CD4-positive, alpha-beta T cell (primary cell): Measurements from ENCODE around the gene TDRD10. TPM values are rescaled to one million over a fixed set of nuclear protein-coding genes. Genes with fewer than 3 reads are reported as not detected.

ENCODE experiments used
- ATAC-seq: fragments of 200-7000 bp; cut with Tn5 transposase; one replicate; pipeline ENCODE4 v1.10.0; 2022; ENCODE audit warnings: mild to moderate bottlenecking; ENCODE audit not compliant: poor library complexity
- CTCF ChIA-PET: fragments of 350-600 bp; sonication (Branson Sonifier 250); formaldehyde crosslinking; loops from one replicate; lab custom pipeline; 2021; ENCODE audit warnings: antibody characterized with exemption, inconsistent platforms; lab: Charles Lee
- POLR2A ChIA-PET: fragments of 350-600 bp; sonication (Branson Sonifier 250); formaldehyde crosslinking; loops from one replicate; lab custom pipeline; 2021; ENCODE audit warnings: antibody characterized with exemption, inconsistent platforms; lab: Charles Lee
- DNase-seq, 14 experiments: peaks; one replicate each; pipeline ENCODE4 v3.0.0-alpha.2; 2013 to 2020; ENCODE audit warnings: mixed read lengths in 2 of 14
- H3K27ac ChIP-seq, 2 donors: one replicate each; pipeline versions ENCODE4 v1.5.1 to v1.7.0; 2013; ENCODE audit warnings: low read length in 2 of 2, low read depth in 1 of 2, mild to moderate bottlenecking in 1 of 2
- H3K27me3 ChIP-seq, 2 experiments: 1 replicate in 1 of 2; 2 replicates in 1 of 2; pipeline versions ENCODE4 v1.6.1 to v1.7.0; 2013; ENCODE audit warnings: low read length in 2 of 2, control low read depth in 1 of 2, mild to moderate bottlenecking in 1 of 2, moderate library complexity in 1 of 2; ENCODE audit not compliant: insufficient read depth in 2 of 2, control insufficient read depth in 1 of 2
- H3K36me3 ChIP-seq: one replicate; pipeline ENCODE4 v1.6.1; 2013; ENCODE audit warnings: low read length, control low read depth; ENCODE audit not compliant: insufficient read depth
- H3K4me1 ChIP-seq: one replicate; pipeline ENCODE4 v1.6.1; 2013; ENCODE audit warnings: low read length, control low read depth; ENCODE audit not compliant: insufficient read depth
- H3K4me3 ChIP-seq: one replicate; pipeline ENCODE4 v1.5.1; 2013; ENCODE audit warnings: mild to moderate bottlenecking, low read length, moderate library complexity
- H3K9me3 ChIP-seq, 2 experiments: 1 replicate in 1 of 2; 2 replicates in 1 of 2; pipeline versions ENCODE4 v1.6.1 to v1.7.0; 2013; ENCODE audit warnings: low read length in 2 of 2, mild to moderate bottlenecking in 2 of 2, control low read depth in 1 of 2, moderate library complexity in 1 of 2; ENCODE audit not compliant: control insufficient read depth in 1 of 2, insufficient read depth in 1 of 2
- H3K27ac Mint-ChIP-seq: one replicate; pipeline ENCODE4 v1.8.0; 2020; ENCODE audit warnings: mixed read lengths
- H3K27me3 Mint-ChIP-seq: one replicate; pipeline ENCODE4 v1.8.0; 2021; ENCODE audit warnings: mixed read lengths
- H3K36me3 Mint-ChIP-seq: one replicate; pipeline ENCODE4 v1.8.0; 2021; ENCODE audit warnings: low read depth, mixed read lengths
- H3K4me1 Mint-ChIP-seq: one replicate; pipeline ENCODE4 v1.8.0; 2021; ENCODE audit warnings: low read depth, mixed read lengths
- H3K4me3 Mint-ChIP-seq: one replicate; pipeline ENCODE4 v1.8.0; 2020; ENCODE audit warnings: mild to moderate bottlenecking, mixed read lengths
- H3K9me3 Mint-ChIP-seq: one replicate; pipeline ENCODE4 v1.8.0; 2020; ENCODE audit warnings: mixed read lengths
- CTCF ChIP-seq: fragments of 200-600 bp; IDR thresholded peaks from one replicate; pipeline ENCODE4 v1.8.0; 2022; ENCODE audit warnings: antibody characterized with exemption, mild to moderate bottlenecking
- intact Hi-C, 2 experiments: fragments of 100-400 bp; cut with DNase I in 1 of 2; cut with micrococcal nuclease in 1 of 2; formaldehyde crosslinking; loops; one replicate each; pipeline versions ENCODE4 v1.15.1 to v1.9.0; 2023 to 2025; cut with DNase I, micrococcal nuclease
- total RNA-seq, 174 experiments: library from RNA in 2 of 174; stranded (reverse) in 2 of 174; gene quantifications; one replicate each; pipeline ENCODE4 v1.2.3 and lab custom pipeline; 2021 to 2026

TDRD10 gene
- total RNA-seq, 2 experiments from 2014 or later, result not detected

GRCh38 chr1:154517661-154518060 is 15.6 kb downstream of the TDRD10 start:
- Mint-ChIP-seq H3K36me3 (no peaks in the 10 kb centered on the region), H3K4me3 (no peak overlapping the region), H3K27ac (no peak overlapping the region), H3K27me3 (peaks cover 19% of the 10 kb centered on the region), H3K4me1 (no peaks in the 10 kb centered on the region), H3K9me3 (no peaks in the 10 kb centered on the region)
- no peaks in the 10 kb centered on the region for H3K9me3 ChIP-seq
- H3K27ac ChIP-seq, result no peak overlapping the region
- DNase-seq (no peak), ATAC-seq (no peak)
- POLR2A ChIA-PET, result no interaction called here
- intact Hi-C loops, result no loop called here
- H3K4me1 ChIP-seq, result no peaks in the 10 kb centered on the region
- CTCF ChIA-PET, result no interaction called here
- no peak for TF ChIP-seq CTCF
- H3K36me3 ChIP-seq, result no peaks in the 10 kb centered on the region
- H3K27me3 ChIP-seq, result peaks cover 0 to 5% of the 10 kb centered on the region in 2 experiments
- no peak overlapping the region for H3K4me3 ChIP-seq

GRCh38 chr1:154519591-154519991 is 17.6 kb downstream of the TDRD10 start:
- Mint-ChIP-seq H3K9me3 (no peaks in the 10 kb centered on the region), H3K36me3 (no peaks in the 10 kb centered on the region), H3K4me3 (no peak overlapping the region), H3K27me3 (peaks cover 13% of the 10 kb centered on the region), H3K27ac (no peak overlapping the region), H3K4me1 (no peaks in the 10 kb centered on the region)
- ChIA-PET POLR2A (no interaction called here), CTCF (interaction anchor here (1.2 kb wide), 1 partner anchor 40 kb away, joined by 3 read pairs; no protein-coding TSS in a partner anchor)
- H3K36me3 ChIP-seq, result no peaks in the 10 kb centered on the region
- no peaks in the 10 kb centered on the region for H3K4me1 ChIP-seq
- DNase-seq, result no peak
- intact Hi-C loops, result no loop called here
- peaks cover 0 to 5% of the 10 kb centered on the region in 2 experiments for H3K27me3 ChIP-seq
- H3K27ac ChIP-seq, result no peak overlapping the region
- no peak for ATAC-seq
- H3K4me3 ChIP-seq, result no peak overlapping the region
- TF ChIP-seq CTCF, result no peak
- H3K9me3 ChIP-seq, result no peaks in the 10 kb centered on the region

GRCh38 chr1:154520333-154520732 is 18.3 kb downstream of the TDRD10 start:
- intact Hi-C loops, result no loop called here
- H3K4me3 ChIP-seq, result no peak overlapping the region
- no peaks in the 10 kb centered on the region for H3K4me1 Mint-ChIP-seq
- CTCF ChIA-PET, result interaction anchor here (1.2 kb wide), 1 partner anchor 41 kb away, joined by 3 read pairs; no protein-coding TSS in a partner anchor
- no peak for DNase-seq
- H3K36me3 Mint-ChIP-seq, result no peaks in the 10 kb centered on the region
- H3K36me3 ChIP-seq, result no peaks in the 10 kb centered on the region
- no peaks in the 10 kb centered on the region for H3K9me3 Mint-ChIP-seq
- POLR2A ChIA-PET, result no interaction called here
- peaks cover 13% of the 10 kb centered on the region for H3K27me3 Mint-ChIP-seq
- no peak overlapping the region for H3K4me3 Mint-ChIP-seq
- no peak for ATAC-seq
- no peaks in the 10 kb centered on the region for H3K9me3 ChIP-seq
- no peak for TF ChIP-seq CTCF
- H3K4me1 ChIP-seq, result no peaks in the 10 kb centered on the region
- no peak overlapping the region for H3K27ac Mint-ChIP-seq
- H3K27ac ChIP-seq, result no peak overlapping the region
- peaks cover 0 to 5% of the 10 kb centered on the region in 2 experiments for H3K27me3 ChIP-seq
